Measurements from ENCODE around the gene PELI3.

Gene PELI3

DNA sequence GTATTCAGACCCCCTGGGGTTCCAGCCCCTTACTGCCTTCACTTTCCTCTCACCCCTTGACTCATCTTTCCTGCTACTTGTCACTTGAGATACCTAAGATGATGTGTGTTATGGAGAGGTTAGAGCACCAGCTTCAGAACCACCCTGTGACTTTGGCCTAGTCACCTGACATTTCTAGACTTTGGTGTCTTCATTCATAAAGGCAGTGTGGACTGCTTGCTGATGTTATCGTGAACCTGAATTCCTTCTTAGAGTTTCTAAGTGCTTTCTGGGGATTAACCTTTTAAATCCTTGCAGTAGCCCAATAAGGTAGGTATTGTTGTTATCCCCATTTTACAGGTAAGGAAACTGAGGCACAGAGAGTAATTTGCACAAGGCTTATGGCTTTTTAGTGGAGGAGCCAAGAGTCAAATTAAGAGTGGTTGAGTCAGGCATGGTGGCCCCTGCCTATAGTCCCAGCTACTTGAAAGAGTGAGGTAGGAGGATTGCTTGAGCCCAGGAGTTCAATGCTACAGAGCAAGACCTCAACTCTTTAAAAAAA, 38.6 kb downstream of the PELI3 start:
- no peak for DNase-seq (ENCODE audit: low spot score)

DNA sequence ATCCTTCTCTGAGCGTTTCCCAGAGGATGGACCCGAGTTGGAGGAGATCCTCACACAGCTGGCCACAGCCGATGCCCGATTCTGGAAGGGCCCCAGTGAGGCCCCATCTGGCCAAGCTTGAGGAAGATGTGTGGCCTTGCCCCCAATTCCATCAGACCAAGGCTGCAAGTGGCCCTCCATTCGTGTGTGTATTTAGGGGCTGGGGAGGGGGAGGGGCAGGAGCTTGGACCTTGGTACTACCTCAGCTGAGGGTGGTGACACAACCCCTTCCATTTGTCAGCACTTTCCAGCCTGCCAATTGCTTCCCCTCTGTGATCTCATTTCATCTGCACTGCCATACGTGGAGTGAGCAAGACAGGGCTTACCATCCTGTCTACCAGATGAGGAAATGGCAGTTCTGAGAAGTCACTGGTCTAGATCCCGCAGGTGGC, 42.4 kb downstream of the PELI3 start:
- DNase-seq (ENCODE audit: low spot score): no peak

DNA sequence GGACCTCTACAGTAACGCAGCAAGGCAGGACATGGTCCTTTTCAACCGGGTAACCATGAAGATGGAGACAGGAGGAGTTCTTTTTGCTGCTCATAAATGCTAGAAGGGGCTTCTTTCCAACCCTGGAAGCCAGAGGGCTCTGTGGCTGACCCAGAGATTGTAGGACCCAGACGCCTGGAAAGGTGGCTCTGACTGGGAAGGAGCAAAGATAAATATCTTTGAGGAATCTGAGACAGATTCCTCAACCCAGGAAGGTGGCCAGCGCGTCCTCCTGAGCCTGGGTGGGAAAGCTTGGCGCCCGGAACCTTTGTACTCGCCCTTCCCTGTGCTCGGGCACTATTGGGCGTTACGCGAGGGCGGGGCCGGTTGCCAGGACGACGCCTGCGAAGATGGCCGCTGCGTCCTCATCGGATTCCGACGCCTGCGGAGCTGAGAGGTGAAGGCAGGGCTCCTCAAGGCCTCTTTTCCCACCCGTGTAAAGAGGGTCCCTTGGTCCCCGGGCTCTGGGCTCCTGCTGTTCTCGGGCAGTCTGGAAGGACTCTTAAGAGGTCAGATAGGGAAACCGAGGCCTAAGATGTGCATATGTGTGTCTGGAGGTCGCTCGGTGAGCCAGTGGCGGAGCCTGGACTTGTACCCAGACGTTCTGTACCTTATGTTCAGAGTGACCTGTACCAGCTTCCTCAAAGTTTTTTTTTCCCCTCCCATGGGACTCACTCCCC, 43.7 kb downstream of the PELI3 start, which contains the start of gene BBS1:
BBS1 (plus strand) TSS at position 365 of the 719 bp plus-strand sequence; CDS start at position 390, 25 bp downstream.
- peak; percentile 79 for DNase-seq (ENCODE audit: low spot score)

DNA sequence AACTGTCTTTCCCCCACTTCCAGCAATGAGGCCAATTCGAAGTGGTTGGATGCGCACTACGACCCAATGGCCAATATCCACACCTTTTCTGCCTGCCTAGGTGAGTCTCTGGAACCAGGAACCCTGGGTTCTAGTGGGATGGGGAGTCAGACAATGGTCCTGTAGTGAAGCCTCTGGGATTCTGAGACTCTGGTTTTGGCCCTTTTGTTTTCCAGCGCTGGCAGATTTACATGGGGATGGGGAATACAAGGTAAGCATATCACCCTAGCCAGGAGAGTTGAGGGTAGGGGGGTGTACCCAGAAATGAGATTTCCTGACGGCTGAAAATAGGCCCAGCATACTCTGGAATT, 44.3 kb downstream of the PELI3 start:
- DNase-seq (ENCODE audit: low spot score): no peak

DNA sequence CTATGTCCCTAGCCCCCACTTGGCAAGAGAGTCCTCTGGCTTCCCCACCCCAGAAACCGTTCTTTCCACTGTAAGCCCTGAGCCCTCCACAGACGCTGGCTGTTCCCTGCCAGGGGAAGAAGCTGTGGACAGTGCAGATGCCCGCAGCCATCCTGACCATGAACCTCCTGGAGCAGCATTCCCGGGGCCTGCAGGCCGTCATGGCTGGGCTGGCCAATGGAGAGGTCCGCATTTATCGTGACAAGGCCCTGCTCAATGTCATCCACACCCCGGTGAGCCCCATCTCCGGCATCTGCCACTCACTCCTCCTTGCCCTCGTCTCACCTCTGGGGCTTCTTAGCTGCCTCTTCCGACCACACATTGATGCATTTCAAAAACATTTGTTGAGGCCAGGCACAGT, 56.9 kb downstream of the PELI3 start:
- no peak for DNase-seq (ENCODE audit: low spot score)

DNA sequence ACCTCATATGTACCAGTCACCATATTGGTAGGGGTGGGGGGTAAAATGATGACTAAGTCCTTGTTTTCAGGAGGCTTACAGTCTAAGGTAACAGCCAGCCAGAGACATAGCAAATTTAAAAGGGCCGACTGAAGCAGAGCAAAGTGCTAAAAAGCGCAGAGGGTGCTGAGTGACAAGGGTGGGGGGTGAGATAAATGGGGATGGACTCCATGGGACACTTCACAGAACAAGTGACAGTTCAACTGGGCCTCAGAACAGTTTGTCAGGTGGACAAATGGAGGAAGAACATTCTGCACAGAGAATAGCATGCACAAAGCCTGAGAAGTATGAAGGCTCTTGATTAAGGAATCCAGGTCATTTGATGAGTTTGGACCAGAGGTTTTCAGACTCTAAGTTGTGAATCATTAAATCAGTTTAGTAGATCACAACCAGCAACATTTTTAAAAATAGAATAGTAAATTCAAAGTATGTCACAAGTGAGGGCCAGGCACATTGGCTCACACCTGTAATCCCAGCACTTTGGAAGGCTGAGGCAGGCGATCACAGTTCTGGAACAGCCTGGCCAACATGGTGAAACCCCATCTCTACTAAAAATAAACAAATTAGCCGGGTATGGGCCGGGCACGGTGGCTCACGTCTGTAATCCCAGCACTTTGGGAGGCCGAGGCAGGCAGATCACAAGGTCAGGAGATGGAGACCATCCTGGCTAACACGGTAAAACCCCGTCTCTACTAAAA, 57.8 kb downstream of the PELI3 start:
- no peak for DNase-seq (ENCODE audit: low spot score)

Data from kidney tubule cell (primary cell).